ENCODE measurements around the gene STK26.
A peak's percentile ranks its signal among the peaks of the same experiment; 100 is the strongest.
"Not testable (repeated sequence)": the region's sequence is repeated elsewhere in the genome, so short reads cannot be mapped to it uniquely, and the experiment has no call there.

STK26 gene

DNA sequence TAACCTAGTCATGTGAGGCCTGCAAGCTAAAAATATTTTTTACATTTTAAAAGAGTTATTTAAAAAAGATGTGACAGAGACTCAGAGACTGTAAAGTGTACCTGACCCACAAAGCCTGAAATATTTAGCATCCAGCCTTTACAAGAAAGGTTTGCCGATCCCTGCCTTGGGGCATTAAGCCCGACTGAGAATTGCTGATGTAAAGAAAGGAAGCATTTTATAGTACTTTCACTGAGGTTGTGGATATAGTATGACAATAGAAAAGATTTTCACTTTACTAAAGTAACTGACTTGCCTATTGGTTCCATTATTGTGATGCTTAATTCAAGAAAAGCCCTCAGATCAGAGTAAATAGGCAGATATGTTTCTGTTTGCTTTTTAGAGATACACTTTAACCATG, 17.0 kb downstream of the STK26 start:
- no peak for DNase-seq

DNA sequence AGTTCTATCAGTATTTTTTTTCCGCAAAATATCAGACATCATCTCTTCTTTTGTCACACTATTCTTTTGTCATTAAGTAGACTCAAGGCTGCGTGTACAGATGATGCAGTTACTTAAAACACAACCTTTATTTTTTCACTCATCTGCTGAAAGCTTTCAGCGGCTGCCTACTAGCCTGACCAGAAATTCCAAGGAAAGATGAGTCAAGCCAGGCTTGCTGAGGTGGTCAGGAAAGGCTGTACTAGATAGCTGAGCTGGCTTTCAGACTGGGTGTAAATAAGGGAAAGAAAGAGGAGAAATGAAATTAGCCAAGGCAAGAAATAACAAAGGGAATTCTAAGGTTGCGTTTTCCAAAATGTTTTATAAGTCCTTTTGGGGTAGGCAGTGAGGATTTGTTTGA, 17.9 kb downstream of the STK26 start:
- DNase-seq = peak; percentile 4

DNA sequence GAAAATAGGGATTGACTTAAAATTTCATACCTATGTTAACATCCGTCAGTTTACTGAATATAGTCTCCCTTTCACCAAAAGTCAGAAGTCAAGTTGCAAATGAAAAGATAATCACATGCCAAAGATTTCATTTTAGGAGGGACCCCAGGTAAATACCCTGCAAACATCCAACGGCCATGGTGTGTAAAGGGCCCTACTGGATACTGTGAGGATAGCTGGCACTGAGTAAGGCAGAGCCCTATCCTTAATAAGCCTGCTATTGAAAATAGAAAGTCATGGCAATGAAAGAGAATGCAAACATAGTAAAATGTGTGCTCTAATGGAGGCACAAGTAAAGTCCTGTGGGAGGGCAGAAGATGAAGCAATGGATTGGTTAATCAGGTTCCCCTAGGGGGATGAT, 20.9 kb downstream of the STK26 start:
- DNase-seq = no peak

DNA sequence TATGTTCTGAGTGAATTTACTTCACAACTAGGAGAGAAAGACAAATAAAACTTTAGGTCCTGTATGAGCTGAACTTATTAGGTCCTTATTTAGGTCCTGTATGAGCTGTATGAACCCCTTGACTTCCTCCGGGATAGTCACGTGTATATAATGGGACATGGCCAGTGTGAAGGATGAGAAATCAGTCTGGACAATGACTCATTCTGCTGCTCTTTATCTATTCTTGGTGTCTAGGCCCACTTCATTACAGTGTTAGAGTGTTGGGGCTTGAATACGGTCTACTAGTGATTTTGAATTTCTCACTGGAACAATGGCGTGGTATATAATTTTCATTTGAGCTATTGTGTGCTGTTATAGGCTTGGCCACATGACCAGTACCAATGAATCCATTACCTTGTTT, 21.9 kb downstream of the STK26 start:
- DNase-seq = no peak

DNA sequence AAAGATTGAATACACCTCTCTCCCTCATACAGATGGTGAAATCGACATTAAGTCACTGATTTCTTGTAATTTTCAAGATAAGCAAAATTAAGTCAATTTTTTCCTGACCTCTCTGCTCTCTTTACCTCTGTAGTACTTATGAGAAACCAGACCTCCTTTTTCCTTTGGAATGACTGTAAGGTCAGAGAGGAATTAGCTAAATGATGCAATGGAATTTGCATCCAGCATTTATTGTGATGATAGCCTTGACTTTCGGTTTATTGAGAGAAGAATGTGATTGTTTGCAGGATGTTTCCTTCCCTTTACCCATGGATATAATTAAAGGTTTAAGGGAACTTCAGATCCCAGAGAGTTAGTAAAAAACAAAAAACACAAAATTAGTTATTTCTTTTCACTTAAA, 22.4 kb downstream of the STK26 start:
- no peak for DNase-seq

DNA sequence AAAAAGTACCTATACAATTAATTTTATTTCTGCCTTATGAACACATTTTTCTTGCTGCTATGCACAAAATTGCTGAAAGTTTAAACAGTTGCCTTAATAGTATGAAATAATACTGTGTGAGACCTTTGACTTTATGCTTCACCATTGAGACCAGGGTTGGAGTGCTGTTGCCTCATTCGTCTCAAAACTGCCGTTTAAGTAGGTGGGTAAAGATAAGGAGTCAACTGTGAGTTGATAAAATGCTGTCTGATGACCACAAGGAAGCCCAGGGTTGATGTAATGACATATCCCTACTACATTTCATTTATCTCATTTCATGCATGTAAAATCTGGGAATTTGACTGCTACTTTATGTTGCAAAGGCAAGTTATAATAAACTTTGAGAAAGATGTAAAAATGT, 23.4 kb downstream of the STK26 start:
- DNase-seq = no peak

DNA sequence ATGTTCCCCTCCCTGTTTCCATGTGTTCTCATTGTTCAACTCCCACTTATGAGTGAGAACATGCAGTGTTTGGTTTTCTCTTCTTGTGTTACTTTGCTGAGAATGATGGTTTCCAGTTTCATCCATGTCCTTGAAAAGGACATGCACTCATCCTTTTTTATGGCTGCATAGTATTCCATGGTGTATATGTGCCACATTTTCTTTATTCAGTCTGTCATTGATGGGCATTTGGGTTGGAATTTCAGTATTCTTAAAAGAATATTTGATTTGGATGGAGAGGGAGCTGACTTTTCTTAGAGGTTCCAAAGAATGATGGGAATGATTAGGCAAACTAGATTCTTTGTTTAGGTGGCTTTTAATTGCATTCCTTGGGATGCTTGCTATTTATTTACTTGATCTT, 28.7 kb downstream of the STK26 start:
- DNase-seq = not testable (repeated sequence)

DNA sequence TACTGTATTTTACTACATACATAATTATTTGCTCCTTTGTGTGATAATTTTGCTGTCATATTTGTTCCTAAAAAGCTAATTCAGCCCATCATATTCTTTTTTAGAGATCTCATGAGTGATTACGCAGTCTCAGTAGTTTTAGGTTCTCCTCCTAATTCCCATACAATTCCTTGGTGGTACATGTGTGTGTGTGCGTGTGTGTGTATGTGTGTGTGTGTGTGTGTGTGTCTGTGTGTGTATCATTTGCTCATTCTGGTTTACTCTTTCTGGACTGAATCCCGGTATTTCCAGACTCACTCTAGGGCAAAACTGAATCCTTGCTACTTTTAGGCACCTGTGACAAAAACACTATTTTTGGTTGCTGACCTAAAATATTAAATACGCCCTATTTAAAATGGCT, 34.9 kb downstream of the STK26 start:
- DNase-seq = no peak

DNA sequence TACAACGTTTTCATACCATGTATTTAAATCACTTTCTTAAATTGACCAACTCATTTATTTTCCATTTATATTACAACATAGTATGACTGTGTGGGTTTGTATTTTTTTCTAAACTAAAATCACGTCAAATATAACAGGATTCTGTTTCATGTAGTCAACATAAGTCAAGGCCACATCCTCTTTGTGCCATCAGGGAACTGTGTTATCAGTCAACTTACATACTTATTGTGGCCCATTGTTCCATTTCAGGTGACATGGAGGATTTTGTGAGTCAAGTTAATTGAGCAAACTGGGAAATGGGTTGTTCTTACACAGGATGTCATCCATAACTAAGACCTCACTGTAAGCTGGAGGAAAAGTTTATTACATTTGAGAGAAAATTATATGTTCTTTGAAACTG, 35.9 kb downstream of the STK26 start:
- DNase-seq = no peak

DNA sequence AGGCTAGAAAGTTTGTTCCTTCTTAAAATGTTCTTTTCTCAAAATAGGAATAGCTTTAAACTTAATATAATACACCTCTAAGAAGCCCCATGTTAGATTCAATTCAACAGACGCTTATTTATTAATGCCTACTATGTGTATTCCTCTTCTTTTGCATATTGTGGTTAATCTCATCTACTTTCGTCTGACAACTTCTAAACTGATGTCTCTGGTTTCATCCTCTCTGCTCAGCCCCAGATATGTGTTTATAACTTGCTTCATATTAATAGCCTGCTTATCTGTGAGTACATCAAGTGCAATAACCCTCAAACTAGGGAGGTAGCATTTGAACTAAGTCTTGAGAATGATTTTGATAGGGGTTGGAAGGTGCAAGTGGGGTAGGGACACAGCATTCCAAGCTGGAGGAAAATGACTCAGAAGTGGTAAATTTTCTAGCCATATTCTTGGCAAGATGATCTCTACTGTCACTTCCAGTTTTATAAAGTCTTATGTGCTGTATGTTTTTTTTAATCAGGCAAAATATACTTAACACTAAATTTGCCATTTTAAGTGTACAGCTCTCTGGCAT, 37.0 kb downstream of the STK26 start:
- no peak for DNase-seq

DNA sequence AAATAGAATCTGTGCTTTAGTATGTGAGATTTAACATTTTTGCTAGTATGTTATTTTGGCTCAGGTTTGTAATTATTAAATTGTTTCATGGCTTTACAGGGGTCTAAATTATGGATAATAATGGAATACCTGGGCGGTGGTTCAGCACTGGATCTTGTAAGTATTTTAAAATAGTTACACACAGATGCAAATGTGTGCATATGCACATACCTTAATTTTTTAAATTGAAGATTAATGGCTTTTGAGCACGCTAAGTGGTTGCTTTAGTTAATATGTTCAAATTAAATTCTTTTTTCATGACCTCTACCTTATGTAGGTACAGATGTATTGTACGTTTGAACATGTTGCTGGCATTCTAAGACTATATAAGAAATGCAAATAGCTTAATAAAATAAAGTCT, 40.2 kb downstream of the STK26 start:
- DNase-seq = no peak

DNA sequence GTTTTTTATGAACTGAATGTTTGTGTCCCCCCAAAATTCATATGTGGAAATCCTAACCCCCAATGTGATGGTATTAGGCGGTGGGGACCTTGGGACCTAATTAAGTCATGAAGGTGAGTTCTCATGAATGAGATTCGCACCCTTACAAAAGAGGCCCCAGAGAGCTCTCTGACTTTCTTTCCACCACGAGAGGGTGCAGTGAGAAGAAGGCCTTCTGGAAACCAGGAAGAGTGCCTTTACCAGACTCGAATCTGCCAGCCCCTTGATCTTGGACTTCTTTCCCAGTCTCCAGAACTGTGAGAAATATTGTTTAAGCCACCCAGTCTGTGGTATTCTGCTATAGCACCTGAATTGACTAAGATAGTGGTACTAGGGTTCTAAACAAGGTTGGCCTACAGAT, 40.8 kb downstream of the STK26 start:
- no peak for DNase-seq

DNA sequence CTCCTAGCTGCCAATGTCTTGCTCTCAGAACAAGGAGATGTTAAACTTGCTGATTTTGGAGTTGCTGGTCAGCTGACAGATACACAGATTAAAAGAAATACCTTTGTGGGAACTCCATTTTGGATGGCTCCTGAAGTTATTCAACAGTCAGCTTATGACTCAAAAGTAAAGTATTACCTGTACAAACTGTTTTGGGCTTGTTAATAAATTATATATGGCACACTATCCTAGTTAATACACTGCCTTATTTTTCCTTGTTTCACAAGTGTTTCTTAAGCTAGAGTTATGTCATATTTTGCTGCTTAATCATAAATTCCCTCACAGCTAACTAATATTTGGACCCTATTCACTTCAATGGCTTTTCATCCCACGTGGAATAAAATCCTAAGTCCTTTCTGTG, 45.3 kb downstream of the STK26 start:
- no peak for DNase-seq

DNA sequence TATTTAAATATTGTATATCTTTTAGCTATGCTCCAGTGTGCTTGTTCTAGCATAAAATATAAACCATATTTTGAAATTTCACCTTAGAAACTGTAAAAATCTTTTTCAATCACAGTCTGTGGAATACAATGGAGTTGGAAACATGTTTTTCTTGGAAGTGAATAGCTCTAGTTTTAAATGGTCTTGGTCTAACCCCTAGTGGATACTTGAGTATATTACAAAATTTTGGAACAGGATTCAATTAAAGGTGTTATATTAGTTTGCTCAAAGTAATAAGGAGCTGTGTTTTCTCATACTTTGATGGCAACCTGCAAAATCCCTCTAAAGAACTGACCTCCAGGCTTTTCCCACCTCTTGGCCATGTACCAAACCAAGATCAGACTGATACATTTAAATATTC, 48.2 kb downstream of the STK26 start:
- no peak for DNase-seq

DNA sequence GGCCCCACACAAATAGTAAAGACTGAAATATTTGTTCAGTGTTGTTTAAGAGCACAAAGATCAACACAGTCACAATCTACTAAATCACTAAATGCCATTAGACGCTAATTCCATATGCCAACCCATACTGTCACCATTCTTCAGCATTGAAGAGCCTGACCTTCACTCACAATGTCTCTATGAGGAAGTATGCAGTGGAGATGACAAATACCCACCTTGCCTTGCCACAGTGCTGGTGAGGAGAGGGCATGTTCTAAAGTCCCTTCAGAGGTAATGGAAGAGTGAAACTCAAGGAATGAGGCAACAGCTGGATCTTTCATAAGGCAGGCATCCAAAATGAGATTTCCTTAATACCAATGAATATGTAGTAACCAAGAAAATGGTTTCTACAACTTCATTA, 54.3 kb downstream of the STK26 start:
- DNase-seq = no peak

DNA sequence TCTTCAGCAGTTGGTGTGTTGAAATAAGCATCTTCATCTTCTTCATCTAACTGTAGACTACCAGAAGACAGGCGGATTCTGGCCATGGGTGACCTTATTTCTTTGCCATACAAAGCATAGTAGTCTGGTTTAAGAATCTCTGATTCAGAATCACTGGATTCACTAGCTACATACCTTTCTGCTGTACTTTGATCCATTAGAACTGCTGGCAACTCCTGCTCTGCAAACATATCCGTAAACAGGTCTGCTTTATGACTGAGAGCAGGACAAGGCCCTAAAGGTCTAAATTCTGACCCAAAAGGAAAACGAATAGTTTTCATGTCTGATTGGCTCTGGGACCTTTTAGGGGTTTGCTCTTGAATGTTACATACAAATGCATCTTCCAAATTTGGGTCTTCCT, 54.8 kb downstream of the STK26 start:
- DNase-seq = no peak

DNA sequence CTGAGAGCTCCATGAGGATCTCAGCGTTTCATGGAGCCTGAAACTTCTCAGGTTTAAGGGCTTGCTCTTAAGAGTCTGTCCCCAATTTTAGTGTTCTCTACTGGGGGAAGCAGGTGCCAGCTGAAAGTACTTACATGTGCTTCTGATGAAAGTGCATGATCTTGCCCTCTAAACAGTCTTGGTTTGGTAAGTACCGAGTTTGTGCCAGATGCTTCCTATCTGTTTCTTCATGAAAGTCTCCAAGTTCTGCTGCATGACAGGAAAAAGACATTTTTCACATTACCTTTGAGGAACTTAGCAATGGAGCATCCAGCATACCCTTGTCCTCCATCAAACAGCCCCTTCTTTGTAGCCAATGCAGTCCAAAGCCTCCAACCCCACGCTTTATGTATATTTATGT, 62.7 kb downstream of the STK26 start:
- DNase-seq = no peak

DNA sequence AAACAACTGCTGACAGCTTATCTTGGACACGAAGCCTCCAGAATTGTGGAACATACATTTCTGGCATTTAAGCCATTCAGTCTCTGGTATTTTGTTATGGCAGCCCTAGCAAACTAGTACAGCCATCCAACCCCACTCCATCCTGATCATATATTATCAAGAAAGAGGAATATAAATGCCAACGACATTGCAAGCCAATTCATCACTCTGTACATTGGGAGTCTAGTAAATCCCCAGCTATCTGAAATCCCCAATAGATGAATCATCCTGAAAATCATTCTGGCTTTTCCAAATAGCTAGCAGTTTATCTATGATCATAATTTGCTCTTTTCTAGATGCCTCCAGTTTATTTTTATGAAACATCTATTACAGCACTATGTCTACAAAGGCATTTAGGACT, 63.6 kb downstream of the STK26 start:
- DNase-seq = peak; percentile 37

DNA sequence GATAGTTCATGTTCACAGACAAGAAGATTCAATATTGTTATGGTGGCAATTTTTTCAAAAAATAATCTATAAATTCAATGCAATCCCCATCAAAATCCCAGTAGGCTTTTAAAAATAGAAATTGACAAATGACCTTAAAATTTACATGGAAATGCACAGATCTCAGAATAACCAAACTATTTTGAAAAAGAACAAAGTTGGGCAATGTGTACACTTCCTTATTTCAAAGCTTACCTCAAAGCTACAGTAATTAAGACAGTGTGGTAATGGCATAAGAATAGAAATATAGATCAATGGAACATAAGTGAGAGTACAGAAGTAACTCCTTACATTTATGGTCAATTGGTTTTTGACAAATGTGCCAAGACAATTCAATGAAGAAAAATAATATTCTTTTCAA, 65.8 kb downstream of the STK26 start:
- no peak for DNase-seq

DNA sequence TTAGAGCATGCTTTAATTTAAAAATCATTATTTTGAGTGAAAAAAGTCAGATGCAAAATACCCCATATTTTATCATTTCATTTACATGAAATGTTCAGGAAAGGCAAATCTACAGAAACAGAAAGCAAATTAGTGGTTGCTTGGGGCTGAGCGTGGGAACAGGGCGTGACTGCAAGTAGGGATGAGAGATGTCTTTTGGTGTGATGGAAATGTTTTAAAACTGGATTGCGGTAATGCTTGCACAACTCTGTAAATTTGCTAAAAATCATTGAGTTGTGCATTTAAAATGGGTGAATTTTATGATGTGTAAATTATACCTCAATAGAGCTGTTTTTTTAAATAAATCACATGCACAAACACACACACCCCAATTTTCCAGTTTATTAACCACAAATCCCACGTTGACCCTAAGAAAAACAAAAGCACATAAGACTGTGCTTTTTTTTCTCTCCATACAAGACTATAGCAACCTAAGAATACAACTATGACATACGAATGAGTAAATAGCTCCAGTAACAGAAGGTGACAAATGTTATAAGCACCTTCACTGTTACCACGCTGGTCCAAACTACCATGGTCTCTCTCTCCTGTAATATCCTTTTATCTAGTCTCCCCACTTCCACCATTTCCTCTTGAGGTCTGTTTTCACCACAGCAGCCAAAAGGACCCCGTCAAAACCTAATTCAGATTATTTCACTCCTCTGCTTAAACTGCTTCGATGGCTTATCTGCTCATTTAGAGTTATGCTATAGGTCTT, 67.5 kb downstream of the STK26 start:
- no peak for DNase-seq

DNA sequence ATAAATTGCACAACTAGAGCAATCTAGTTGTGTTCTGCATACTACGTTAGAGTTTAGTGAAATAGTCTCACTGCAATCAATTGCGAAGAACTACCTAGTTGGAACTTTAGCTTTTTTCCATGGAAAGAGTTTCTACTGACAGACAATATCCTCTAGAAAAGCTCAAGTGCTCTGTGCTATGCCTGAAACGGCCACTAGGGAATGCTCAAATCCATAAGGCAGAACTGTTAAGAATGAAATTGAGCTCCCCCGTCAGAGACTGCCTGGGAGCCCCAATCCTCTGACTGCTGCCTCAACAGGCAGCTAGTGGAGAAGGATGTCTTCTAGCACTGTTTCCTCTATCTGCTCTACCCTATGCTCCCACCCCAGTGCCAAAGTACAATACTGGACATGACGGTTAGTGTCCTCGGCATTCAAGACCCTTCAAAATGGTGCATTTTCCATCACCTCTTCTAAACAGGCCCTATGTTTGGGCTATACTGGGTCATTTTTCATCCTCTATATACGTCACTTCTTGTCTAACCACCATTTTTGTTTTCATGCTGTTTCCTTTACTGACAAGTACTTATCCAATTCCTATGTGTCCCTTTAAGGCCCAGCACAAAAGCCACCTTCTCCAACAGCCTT, 69.5 kb downstream of the STK26 start:
- peak; percentile 45 for DNase-seq

DNA sequence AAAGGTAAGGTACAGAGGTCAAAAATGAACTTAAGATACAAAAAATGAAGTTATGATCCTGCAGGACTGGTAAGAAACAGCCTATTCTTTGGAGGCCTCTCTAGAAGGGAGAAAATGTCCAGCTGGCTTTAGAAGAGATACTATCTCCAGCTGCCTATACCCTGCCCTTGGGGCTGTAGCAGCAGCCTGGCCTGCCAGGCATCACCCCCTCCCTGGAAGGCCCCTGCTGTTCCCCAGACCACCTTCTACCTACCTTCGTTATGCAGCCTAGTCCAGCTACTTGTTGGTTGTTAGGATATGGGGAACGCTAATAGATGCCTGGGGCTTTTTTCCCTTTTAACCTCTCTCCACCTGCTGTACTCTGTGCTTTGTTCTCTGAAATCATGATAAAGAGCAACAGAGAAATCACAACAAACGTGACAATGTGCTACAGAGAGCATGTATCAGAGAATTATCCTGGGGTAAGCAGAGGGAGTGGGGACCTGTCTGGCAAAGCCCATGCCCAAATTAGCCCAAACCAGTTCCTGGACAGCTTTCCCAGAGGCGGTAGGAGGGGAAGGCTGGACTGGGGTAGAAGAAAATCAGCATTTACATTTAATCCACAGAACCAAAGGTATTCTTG, 70.2 kb downstream of the STK26 start:
- no peak for DNase-seq

DNA sequence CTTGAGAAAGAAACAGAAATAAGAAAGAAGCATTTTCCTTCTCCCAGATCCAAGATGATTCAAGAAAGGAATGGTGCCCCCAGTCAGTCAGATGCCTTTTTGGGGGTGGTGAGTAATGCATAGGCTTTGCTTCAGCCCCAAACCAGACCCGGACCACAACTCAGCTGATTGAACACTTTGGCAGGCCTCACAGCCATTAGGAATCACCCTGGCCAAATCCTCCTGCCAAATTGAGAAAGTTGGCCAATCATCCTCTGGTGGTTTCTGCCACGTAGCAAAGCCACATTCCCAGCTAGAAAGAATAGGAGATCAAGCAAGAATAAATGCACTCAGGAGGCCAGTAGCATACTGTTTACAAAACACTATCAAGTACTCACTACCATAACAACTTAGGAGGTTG, 71.1 kb downstream of the STK26 start:
- no peak for DNase-seq

DNA sequence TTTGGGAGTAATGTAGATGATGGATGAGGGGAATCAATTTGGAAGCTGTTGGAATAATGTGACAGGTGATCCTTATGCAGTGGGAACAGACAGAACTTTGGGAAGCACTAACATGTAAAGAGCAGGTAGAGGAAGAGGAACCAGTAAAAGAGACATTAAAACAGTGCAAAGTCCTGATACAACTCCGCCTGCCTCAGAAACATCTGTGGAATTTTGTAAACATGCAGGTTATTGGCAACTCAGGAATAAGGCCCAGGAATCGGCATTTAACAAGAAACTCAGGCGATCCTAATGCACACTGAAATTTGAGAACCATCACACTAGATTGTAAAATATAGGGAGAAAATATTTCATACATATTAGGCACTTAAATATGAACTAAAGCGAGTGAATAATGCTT, 75.6 kb downstream of the STK26 start:
- not testable (repeated sequence) for DNase-seq
